Stimulated activated CD4-positive, alpha-beta T cell treated with anti-CD3 and anti-CD28 coated beads, Interleukin-4, amount 100 ng/mL, for 24 hours (primary cell): ENCODE results near the gene PRICKLE4.
"Not testable (repeated sequence)": the region's sequence is repeated elsewhere in the genome, so short reads cannot be mapped to it uniquely, and the experiment has no call there.

ENCODE experiments used
- DNase-seq: peaks from one replicate; pipeline ENCODE4 v3.0.0-alpha.2; 2020

Gene PRICKLE4

DNA sequence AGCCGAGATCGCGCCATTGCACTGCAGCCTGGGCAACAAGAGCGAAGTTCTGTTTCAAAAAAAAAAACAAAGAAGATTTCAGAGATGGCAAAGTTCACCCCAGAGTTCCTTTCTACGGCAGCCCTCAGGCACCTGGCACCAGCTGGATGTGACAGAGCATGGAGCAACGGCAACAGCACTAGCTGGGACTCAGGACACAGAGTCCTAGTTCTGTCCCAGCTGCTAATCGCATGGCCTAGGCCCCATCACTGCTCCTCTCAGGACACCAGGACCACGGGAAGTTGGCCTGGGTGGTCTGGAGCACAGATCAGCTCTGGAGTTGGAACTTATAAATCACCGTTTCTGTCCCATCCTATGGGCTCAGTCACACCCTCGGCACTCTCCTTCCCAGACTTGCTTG lies 34.5 kb upstream of the PRICKLE4 start:
- DNase-seq = no peak

DNA sequence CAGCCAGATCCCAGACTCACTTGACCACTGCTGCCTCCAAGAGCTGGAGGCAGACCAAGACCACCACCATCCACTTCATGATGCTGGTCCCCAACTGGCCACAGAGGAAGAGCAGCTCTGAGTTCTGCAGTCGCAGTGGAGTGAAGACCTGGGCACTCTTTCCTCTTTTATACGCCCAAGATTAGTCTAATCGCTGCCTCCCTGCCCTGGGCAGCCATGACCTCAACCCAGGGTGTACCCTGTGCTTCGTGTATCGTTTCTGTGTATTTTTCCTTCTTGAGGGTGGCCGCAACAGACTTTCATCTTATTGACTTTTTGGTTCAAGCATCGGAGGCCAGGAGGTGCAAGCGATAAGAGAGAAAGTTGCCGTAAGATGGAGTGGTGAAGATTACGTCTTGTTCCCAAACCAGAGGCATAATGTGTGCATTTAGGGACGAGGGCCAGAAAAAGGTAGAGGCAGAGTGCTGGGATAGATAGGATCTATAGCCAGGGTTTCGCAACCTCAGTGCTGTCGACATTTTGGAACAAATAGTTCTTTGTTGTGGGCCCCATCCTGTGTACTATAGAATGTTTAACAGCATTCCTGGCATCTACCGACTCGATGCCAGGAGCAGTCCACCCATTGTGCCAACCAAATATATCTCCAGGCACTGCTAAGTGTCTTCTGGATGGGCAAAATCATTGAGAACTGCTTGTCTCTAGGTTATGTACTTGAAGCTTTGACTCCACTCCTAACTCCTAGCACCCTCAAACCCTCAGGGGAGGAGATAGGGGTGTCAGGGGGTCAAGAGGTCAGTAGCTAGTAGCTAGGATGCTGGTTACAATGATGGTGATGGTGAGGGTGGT lies 33.1 kb upstream of the PRICKLE4 start, which contains the start of gene PGC:
TSS of gene PGC (minus strand) at position 142 of the 846 bp plus-strand sequence. CDS start at position 79, 63 bp downstream.
- DNase-seq = no peak

DNA sequence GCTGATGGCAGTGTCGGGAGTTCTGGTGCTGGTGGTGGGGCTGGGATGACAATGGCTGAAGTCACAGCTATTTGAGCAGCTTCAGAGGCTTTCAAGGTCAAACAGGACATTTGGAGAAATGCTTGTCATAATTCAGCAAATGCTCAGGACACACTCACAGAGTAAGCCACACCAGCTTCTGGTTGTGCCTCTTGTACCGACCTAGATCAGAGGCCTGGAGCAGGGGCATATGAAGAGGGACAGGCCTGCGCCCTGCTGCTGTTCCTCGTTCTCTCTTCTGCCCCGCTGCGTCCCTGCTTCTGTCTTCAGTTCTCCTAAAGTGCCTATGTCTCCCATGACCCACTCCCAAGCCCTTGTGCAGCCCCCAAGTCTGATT lies 32.5 kb upstream of the PRICKLE4 start:
- no peak for DNase-seq

DNA sequence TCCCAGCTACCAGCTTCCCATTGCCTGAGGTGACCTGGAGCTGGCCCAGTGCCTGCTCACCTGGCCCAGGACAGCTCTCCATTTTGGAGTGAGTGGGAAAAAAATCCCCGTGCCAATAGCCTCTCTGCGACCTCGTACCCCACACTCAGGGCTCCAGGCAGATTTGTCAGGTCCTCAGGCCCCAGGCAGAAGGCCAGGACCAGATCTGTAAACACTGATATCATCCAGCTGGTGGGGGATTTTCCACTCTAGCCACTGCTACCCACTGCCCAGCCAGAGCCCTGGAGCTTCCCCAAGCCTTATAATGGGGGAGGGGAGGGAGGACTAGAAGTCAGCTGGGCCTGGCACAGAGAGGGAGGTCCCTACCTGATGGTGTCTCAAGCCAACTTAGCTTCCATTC lies 32.0 kb upstream of the PRICKLE4 start:
- no peak for DNase-seq

DNA sequence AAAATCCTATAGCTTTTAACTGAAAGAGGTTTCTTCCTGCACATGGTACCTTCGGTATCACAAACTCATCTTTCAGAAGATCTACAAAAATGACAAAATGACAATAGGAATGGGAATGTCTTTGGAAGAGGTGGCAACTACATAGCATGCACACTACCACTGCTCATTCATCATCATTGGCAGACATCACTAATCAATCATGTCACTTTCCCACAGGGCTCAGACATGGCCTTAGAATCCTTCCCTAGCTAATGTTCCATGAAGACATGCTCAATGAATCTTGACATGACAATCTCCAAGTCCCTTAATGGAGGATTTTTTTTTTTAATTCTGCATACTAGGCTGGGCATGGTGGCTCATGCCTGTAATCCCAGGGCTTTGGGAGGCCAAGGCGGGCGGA lies 30.2 kb upstream of the PRICKLE4 start:
- no peak for DNase-seq

DNA sequence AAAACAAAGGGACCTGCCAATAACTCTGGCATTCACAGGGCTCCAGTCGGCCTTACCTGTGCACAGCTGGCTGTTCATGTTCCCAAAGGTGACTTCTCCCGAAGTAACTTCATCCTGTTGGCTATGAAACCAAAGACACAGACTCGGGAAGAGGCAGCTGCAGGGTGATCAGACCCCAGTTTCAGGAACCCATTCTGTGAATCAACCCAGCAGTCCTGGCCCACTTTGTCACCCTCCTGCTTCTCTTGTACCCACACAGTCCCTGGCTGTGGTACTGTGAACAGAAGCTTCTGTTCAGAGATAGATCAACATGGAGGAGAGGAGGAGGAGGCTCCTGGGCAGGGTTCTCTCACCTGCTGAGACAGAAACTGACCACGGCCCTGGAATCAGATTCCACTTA lies 24.7 kb upstream of the PRICKLE4 start:
- no peak for DNase-seq

DNA sequence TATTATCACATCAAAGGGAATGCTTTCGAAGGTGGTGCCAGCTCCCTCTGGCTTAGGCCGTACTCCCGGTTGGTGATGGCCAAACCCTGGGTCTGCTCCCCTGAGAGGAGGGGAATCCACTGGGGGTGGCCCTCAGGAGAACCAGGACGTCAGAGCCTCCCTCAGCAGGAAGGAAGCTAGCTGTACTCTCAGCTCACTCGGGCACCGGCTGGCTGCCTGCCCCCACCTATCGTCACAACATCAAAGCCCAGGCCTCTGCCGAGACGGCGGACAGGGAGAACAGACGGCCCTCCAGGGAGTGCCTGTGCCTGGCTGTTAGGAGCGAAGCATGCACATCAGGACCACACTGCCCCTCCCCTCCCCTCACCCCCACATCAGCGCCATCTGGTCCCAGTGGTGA lies 24.2 kb upstream of the PRICKLE4 start:
- DNase-seq = no peak

DNA sequence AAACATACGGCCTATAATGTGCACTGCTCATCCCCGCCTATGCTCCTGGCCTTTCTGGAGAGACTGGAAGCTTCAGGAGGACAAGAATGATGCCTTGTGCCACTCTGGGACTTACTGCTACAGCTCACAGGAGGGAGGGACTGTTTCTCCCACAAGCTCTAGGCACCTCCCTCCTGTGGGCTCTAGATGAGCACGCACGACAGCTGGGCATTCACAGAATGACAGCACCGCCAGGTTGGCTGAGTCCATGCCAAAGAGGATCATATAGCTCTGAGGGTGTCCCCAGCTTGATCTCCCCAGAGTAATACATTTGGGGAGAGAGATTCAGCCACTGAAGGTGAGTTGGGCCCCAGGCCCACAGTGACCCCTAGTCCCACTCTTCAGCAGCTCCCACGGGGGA lies 23.3 kb upstream of the PRICKLE4 start:
- DNase-seq = no peak

DNA sequence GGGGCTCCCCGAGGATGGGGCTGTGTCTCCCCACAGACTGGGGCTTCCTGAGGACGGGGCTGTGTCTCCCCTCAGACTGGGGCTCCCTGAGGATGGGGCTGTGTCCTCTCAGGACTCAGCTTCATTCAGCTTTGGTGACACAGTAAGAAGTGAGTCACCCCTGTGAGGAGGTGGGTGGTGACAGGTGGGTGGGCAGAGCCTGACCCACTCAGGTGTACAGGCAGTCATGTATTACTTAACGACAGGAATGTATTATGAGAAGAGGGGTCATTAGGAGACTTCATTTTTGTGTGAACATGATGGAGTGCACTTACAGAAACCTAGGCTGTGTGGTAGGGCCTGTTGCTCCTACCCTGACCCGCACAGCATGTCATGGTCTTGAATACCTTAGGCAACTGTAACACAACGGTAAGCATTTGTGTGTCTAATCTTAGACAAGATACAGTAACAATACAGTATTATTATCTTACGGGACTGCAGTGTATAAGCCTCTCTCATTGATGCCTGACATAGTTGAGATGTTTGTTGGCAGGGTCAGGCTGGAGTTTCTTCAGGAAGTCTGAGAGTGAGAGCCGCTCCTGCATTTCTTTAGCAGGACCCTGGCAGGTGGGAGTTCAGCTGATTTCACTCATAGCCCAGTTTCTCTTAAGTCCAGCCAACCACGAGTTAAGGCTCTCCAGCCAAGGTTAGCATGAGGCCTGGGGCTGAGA lies 22.5 kb upstream of the PRICKLE4 start:
- no peak for DNase-seq

DNA sequence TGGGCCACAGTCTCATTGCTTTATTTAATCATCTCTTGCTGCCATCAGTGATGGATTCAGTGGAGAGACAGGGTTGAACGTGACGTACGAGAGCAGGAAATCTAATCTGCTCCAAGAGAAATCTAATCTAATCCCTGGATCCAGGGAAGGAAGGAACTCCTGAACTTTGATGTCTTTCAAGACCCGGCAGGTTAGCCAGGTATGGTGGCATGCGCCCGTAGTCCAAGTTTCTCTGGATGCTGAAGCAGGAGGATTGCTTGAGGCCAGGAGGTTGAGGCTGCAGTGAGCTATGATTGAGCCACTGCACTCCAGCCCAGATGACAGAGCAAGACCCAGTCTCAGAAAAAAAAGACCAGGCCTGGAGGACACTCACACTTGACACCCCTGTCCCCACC lies 21.9 kb upstream of the PRICKLE4 start:
- no peak for DNase-seq

DNA sequence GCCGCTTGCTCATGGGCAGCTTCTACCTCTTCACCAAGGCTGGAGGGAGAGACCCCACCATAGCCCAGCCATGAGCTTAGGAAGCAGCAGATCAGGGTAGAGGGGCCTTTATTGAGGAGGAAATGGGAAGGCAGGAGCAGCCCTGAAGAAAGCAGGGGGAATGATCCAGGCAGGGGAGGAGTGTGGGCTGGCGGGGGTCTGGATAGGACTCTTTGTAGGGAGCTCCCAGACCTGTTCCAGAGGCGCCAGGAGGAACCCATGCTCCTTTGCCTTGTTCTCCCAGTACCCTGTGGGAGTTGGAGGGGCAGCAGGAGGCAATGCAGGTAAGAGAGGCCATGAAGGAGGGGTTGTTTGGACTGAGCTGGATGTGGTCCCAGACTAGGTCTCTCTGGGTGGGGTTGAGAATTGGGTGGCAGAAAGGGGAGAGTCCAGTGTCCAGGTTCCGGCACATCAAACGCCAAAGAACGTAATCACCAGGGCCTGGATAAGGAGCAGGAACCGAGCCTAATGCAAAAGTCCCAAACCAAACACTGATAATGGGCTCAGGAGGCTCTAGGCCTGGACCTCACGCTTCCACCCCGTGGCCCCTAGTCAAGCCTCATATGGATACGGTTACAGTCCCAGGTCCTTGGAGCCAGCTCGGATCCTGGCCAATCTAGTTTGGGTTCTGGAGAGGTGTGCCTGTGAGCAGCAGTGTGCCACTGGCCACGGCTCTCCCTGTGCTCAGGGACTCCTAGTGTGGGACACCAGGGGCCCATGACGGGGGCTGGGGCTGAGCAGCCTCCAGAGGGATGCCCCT lies 21.3 kb upstream of the PRICKLE4 start:
- no peak for DNase-seq

DNA sequence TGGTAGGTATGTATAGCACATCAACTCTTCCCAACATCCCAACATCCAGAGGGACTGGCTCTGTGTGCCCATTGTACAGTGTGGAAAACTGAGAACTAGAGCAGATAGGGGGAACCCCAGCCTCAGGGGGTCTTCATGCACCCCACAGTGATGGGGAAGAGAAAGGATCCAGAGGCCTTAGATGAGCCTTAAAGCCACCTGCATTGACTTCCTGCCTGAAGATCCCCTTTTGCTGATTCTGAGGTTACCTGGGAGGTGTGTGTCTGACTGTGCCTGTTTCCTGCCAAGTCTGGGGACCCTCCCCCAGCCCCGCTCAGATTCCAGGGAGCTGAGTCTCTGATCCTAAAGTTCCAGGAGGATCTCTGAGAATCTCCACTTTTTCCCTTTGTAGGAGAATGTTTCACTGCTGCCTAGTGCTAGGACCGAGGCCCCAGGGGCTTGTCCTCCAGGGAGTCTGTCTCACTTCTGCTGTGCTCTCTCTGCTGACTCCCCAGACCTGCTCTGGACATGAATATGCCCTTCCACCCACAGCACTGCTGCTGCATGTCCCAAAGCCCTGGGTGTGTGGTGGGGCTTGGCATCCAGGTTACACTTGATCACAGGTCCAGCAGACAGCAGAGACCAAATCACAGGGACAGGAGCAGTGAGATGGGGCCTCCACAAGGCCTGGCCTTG lies 20.5 kb upstream of the PRICKLE4 start:
- DNase-seq = no peak

DNA sequence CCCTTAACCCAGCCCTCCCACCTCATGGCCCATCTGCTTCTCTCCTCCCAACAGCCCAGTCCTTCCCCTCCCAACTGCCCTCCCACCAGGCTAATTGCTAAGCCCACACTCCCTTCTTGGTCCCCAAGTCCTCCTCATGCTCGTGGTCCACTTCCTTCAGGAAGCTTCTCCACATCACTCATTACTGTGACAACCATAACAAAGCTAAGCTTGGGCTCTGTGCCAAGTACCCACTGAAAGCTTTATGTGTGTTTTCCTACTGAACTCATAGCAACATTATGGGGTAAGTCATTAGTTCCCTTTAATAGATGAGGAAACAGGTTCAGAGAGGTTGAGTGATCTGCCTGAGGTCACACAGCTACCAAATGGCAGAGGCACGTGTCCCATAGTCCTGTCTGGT lies 17.1 kb upstream of the PRICKLE4 start:
- DNase-seq = no peak

DNA sequence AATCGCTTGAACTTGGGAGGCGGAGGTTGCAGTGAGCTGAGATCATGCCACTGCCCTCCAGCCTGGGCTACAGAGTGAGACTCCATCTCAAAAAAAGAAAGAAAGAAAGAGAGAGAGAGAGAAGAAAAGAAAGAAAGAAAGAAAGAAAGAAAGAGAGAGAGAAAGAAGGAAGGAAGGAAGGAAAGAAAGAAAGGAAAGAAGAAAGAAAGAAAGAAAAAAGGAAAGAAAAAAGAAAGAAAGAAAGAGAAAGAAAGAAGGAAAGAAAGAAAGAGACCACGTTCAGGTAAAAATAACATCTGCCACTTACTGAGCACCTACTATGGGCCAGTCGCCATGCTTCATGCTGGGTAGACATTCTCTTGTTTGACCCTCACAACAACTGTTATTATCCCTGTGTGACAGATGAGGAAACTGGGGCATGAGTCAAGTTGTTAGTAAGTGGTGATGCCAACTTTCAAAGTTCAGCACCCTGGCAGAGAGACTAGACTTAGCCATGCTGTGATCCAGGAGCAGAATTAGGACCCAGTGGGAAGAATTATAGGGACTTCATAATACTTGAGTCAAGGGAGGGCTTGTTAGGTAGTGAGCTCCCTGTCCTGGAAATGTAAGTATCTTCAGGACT lies 14.4 kb upstream of the PRICKLE4 start:
- not testable (repeated sequence) for DNase-seq

DNA sequence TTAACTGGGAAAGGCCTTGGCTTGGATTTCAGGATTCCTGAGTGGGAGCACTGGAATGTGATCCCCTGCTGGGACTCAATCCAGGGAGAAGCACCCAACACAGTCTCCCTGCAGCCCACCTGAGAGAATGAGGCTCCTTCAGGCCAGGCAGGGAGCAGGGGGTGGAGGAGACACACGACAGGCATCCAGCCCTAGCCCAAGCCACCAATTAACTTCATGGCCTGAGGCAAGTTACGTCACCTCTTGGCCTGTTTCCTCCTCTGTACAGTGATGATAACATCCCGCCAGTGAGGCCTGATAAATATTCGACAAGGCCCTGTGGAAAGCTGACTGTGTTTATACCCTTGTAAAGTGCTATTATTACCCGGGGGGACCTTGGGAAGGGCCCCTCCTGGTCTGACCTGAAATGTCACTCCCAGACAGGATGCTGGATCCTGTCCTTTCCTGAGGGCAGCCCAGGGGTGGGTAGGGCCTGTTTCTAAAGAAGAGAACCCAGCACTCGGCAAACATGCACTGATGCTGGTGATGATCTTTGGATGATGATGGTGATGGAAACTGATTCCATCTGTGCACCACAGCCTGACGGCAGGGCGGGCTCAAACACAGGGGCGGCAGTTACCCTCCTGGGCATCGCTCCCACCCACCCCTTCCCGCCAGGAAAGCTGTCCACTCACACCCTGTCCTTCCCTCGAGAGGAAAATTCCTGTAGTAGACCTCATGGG lies 13.3 kb upstream of the PRICKLE4 start:
- DNase-seq = no peak

DNA sequence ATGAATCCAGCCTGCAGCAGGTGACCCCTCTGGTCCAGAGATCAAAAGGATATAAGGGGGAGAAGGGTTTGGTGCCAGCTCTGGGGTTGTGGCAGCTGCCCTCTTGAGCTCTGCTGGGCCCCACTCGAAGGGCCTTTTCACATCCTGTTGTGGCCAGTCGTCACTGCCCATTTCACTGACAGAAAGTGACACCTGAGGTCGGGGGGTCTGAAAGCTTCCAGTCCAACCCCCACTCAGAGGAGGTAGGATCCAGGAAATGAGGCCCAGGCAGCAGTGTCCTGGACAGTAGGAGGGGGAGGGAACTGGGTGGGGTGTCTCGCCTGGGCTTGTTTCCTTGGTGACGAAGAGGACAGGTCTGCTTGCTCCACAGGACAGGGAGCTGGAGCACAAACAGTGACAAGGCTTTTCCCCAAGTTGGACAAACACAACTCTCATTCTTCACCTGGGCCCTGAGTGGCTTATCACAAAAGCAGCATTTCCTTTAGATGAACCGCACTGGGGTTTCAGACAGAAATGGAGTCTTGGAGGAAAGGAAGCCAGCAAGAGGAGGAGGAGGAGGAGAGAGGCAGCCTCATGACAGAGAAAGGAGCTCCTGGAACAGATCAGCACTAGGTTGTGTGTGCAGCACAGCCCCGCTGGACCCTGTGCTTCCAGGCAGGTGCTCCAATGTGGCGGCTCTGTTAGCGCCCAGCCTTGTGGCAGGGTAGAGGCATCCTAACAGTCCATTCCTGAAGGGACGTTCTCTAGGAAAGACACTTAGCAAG lies 11.9 kb upstream of the PRICKLE4 start:
- no peak for DNase-seq

DNA sequence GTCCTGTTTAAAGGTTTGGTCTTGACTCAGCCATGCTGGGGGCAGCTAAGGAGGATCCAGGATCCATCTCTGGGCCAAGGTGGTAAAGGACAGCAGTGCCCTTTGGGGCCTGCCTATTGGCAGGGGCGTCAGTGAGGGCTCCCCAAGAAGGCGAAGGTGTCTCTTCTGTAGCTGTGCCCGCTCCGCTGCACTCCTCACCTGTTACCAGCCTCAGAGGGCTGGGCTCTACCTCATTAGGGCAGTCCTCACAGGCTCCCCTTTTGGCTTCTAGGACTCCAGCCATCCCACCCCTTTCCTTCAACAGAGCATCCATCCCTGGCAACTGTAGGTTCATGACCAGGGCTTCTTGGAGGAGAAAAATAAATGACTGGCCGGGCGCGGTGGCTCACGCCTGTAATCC lies 11.2 kb upstream of the PRICKLE4 start:
- no peak for DNase-seq

DNA sequence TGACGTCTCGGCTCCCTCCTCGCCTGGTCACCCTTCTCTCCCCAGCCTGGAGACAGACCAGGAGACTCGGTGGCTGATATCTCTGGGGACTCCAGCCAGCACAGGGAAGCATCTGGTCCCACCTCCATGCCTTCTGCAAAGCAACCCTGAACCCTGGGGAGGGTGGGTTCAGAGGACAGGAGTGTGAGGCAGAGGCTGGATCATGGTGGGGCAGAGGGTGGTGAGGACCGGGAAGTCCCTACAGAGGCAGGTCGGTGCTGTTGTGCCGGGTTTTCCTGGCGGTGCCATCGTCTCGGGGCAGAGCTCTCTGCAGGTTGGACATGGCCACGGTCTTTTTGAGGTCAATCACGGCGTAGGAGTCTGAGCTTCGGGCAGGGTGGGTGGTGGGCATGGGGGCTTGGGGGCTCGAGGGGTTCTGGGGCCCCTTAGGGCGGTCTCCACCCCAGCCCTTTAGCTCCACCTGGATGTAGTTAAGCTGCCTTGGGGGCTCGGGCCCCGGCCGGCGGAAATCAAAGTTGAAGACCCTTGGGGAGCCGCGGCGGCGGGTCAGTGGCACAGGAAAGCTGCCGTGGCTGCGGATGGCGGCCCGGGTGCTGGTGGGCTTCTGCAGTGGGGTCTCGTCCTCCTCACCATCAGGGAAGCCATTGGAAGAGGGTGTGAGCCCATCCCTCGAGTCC lies 10.1 kb upstream of the PRICKLE4 start:
- DNase-seq = no peak

DNA sequence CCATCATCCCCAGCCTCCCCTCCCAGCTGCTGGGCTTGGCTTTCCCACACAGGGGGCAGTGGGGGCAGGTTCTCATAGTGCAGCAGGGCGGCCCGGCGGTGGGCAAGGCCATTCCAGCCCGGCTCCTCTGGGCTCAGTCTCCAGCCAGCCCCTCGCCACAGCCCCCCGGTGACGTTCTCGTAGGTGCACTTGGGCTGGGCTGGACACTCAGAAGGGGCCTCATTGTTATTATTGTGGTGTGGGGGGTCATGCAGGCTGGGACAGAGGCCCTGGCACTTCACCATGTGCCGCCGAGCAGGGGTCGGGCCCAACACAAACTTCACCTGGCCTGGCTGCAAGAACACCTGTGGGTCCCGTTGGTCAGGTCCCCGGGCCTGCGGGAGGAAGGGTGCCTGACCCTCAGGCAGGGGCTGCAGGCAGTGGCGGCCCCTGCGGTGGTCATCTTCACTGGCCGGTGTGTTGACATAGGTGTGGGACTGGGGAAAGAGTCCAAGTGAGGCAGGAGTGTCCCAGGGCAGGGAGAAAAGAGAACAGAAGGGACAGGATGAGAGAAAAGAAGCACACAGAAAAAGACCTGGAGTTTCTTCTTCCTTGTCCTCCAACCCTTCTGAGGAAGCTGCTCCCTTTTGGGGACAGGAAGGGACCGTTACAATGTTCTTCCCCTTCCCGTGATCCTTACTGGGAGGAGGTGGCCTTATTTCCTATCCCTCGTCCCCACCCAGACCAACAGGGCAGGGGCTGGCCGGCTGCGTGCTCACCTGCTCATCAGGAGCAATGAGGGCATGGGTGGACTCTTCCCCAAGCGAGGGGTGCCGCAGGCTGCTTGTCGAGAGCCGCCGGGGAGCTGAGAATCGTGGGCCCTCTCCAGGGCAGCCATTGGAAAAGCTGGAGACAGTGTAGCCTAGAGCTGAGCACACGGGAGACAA lies 9.3 kb upstream of the PRICKLE4 start:
- no peak for DNase-seq
